Measurements from ENCODE around the gene SEMA6A.

Gene SEMA6A

DNA sequence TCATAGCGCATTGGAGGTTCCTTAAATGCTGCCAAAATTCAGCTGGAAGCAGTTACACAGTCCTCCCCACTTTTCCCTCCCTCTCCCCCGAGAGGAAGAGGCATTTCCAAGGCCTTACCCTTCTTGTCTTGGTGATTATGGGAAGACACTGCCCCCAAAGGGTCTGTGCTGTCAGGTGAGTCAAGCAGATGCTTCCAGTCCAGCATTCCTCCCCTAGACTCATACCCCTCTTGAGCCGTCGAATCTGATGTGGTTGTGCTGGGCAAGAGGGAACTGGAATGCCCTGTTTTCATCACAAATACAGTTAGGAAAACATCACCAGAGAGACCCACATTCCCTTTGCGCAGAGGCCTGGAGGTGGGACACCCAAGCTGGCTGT lies 107.2 kb downstream of the SEMA6A start:
- no peak for DNase-seq (ENCODE audit: low spot score)
- FAIRE-seq: no peak

DNA sequence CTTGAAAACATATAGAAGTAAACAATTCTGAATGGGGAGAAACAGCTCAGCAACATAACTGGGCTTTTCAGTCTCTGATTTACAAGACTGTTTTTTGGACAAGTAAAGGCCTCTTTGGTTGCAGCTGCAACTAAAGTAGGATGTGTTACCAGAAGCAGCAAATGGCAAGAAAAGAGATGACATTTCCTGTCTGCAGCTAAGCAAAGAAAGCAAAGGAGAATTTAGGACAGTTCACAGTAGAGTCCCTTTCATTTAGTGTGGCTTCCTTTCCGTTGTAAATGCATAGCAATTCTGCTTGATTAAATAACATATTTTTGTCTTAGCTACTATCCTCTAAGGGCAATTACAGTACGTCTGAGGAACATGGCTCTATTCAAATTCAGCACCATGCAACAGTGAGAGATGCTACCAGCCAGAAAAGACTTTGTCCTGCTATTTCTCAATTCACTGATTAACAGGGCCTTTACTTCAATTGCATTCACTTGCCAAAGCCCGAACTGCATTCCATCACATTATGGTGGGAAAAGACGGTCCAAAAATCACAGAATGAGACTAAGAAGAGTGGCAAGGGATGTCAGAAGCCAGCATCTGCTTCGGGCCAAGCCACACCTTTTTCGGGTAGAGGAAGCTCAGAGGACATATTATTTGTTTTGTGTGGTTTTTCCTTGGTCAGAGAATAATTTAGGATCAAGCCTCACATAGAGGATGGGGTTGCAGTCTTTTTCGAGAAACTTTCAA lies 107.7 kb downstream of the SEMA6A start:
- no peak for FAIRE-seq
- DNase-seq (ENCODE audit: low spot score): no peak

DNA sequence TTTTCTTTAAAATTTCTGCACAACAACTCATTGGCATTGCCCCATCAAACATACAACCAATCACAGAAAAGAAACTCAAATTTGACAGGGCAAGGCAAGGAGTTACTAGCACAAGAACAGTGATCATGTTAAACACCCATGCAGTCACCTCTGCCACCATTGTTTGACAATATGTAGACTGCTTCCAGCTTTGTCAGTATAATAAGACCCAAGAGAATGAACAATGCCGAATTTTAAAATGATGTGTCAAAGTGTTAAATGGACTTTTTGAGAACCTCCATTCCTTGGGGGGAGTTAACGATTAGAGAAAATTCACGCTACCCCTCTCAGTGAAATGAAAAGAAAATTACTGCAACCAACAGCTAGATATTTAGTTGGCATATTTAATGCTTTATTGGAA lies 109.2 kb downstream of the SEMA6A start:
- FAIRE-seq (no peak), DNase-seq (ENCODE audit: low spot score) (no peak)

DNA sequence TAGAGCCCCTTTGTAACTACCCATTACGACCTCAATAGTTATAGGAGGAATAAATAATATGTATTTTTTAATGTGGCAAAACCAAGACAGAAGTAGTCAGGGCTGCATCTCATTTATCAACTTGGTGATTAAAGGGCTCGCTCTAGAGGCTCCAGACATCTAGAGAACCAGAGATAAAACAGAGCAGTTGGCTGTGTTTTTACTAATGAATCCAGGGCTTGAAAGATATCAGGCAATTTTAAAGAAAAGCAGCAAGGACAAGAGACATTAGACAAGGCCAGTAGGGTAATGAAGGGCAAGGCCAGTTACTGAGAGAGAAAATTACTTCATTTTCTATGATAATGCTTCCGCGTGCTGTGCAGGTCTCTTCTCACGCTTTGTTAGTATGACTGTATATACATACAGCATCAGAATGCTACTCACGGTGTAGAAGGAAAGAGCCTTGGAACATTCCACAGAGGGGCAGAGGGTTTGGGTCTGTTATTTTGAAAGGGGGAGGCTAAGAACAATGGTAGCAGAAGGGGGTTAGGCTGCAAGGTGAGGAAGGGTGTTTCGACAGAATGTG lies 110.4 kb downstream of the SEMA6A start:
- DNase-seq (ENCODE audit: low spot score) (no peak), FAIRE-seq (no peak)

DNA sequence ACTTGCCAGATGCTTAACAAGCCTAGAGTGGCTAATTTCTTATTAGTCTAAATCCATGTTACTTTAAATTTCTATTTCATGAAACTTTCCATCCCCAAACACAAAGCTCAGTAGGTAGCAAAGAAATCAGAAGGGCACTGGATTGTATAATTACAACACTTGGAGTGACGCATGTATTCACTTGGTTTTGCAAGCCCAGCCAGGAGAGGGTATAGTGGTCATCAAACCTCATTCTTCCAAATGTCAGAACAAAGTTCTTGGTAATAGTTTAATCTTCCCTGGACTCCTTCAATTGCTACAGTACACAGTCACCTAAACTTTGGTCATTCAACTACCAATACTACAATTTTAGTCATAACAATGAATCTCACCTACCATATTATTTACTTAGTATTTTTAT lies 112.1 kb downstream of the SEMA6A start:
- FAIRE-seq: no peak
- DNase-seq (ENCODE audit: low spot score): no peak

DNA sequence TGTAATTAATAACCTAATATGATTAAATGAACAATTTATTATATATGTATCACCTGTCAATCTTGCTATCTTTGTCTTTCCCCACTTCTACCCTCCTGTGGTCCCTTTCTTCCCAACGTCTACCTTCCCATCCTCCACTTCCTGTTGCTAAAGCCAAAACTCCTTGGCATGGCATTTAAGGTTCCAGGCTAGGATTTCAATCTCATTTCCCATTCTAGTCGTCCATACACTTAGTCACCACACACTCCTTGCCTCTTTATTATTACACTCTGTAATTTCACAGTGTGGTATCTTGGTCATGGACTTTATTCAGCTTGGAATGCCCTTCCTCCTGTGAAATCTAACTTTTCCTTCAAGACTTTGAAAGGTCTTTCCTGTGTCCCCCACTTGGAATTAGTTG lies 115.3 kb downstream of the SEMA6A start:
- FAIRE-seq (no peak), DNase-seq (ENCODE audit: low spot score) (no peak)

DNA sequence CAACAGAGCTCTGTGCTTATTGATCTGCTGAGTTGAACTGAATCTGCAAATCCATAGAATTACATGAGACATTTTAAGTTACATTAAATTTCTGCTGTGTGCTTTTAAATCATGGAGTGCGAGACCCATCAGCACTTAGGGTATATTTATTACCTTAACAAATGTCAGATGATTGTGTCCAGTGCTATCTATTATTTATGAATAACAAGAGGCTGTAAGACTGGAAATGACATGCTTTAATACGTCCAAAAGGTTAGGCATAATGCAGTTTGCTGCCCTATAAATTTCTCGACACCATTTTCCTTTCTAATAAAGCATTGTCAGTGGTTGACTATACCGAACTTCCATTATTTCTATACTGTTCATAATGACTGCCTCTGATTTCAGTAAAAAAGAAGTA lies 117.6 kb downstream of the SEMA6A start:
- FAIRE-seq: no peak
- no peak for DNase-seq (ENCODE audit: low spot score)

DNA sequence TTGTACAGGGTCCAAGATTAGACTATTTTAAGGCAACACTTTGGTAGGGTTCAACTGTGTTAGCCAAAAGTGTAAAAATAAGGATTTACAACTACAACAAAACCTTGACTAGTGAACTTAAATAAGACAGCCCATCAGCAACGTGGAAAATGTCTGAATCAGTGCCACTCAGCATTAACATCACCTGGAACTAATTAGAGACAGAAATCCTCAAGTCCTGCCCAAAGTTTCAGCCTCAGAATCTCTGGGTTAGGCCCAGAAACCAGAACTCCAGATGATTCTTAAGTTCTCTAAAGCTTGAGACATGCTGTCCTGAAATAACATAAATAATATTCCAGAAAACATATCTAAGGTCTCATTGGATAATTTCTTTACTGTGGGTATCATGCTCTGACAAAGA lies 118.6 kb downstream of the SEMA6A start:
- FAIRE-seq (no peak), DNase-seq (ENCODE audit: low spot score) (no peak)

DNA sequence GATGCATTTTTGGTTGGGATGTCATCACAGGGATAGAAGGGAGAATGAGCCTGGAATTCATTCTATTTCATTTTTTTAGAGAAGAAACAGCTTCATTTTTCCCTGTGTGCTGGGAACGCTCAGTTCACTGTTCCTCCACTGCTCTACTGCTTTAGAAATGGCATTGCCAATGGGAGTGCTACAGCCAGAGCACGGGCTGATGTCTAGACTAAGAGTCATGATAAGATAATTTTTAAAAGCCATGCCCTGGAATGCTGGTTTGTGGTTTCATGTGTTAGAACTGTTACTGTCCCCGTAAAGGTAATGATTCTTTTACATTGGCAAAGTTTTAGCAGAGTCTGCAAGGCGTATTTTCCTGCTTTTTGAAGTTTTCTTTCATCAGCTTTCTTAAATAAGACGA lies 119.6 kb downstream of the SEMA6A start:
- FAIRE-seq (no peak), DNase-seq (ENCODE audit: low spot score) (peak; percentile 61)

DNA sequence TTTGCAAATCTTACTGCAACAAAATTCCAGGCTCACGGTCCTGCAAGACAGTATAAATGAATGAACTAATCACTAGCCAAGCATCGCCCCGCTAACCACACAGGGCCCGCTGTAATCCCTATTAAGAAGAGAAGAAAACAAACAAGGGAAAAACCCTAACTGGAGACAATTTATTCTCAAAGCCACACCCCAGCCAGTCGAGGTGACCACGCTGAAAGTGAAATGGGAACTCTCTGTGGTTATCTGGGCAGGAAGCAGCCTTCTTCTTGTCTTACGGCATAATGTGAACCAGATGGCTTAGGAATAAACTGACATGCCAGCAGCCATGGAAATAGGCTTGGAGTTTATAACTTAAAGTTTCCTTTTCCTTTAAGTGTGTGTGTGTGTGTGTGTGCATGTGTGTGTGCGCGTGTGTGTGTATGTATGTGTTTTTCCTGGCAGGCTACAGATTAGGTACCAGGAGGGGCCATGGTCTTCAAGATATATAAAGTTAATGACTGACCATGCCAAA lies 120.2 kb downstream of the SEMA6A start:
- no peak for FAIRE-seq
- DNase-seq (ENCODE audit: low spot score): peak; percentile 55

DNA sequence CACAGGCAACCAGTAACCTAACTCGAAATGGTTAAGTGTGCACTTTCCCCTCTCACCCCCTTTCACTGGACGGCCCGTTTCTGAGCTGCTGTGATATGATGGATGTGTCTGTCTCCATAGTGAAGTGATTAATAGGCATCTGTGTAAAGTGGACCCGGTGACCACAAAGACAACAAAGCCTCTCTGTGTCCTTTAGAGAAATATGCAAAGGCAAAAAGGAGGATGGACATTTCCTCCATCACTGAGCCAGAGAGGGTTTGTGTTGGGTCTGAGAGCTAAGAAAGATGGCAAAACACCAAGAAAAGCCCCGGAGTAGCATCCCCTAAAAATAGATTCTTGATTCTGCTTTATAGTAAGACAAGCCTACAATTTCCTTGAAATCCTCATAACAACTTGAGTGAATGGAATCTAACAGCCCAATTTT lies 120.6 kb downstream of the SEMA6A start:
- DNase-seq (ENCODE audit: low spot score) (peak; percentile 57), FAIRE-seq (no peak)

DNA sequence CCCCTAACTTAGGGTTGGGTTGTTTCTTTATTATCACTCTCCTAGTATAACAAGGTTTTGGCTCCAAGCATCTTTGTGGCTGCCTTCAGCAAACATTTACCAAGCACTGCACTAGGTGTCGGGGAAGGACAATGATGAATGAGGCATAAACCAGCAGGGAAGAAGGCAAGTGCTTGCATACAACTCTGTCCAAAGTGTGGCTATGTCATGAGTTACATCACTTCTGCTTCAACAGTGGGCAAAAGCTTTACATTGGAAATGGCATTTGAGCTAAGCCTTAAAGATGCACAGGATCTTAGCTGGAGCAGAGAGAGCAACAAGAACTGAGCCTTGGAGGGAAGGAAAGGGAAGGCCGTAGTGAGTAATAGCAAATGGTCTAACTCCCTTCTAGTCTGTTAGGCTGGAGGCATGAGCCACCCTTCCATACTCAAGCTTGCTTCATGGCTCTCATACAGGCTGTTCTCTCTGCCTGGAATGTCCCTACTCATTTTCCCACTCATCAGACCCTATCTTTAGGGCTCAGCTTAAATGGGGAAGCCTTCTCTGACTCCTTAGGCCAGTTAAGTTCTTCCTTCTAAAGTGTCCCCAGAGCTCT lies 121.8 kb downstream of the SEMA6A start:
- DNase-seq (ENCODE audit: low spot score) (no peak), FAIRE-seq (no peak)

DNA sequence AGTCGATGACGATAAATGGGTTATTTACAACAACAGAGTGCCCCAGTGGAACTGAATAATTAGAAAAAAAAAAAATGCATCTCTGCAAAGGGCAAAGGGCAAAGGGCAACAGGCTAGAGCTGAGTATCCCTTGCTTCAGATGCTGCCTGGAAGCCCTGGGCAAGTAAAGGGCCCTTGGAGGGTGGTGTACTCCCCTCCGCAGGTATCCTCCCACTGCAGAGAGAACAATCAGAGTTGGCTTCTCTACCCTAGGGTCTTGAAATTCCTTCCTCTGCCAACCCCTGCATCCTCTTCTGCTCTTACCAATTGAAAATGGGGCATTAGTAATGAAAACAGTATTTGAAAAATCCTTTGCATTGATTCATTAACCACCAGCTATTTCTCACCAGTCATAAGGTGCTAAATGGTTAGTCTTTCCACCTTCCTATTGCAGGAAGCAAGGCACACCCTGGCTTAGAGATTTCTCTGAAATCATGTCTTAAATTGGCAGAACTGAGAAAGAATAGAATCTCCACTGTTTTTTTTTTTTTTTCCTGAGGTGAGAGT lies 122.6 kb downstream of the SEMA6A start:
- DNase-seq (ENCODE audit: low spot score) (peak; percentile 32), FAIRE-seq (no peak)

DNA sequence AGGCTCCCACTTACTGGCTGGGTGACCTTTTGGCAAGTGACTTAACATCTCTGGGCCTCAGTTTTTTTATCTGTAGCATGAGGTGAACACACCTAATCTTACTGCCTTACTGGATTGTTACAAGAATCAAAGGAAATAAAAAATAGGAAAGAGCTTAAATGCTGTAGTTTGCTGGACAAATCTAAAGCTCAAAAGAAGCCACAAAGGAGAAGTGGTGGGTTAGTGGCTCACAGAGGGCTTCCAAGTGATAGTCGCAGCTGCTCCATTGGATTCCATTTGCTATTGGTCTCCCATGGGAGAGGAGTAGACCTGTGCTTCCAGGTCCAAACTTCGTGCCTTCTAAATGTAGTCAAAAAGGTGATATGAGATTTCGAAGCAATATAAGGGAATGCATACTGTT lies 123.6 kb downstream of the SEMA6A start:
- no peak for FAIRE-seq
- no peak for DNase-seq (ENCODE audit: low spot score)

DNA sequence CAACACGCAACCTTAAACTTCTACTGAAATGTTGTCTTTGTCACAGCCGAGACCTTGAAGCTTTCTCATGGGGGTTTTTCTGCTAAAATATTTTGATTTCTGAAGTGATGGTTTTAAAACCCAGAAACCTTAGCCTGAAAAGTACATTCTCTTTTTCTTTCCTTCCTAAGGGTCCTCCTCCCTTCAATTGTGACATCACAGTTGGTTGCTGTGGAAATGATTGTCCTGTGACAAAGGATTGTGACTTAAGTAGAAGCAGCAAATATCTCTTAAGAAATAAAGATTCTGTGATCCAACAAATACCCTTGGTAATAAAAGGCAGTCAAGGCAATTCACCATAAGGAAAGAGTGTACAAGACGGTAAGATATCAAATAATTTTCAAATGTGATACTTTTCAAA lies 125.2 kb downstream of the SEMA6A start:
- no peak for DNase-seq (ENCODE audit: low spot score)
- FAIRE-seq: no peak

DNA sequence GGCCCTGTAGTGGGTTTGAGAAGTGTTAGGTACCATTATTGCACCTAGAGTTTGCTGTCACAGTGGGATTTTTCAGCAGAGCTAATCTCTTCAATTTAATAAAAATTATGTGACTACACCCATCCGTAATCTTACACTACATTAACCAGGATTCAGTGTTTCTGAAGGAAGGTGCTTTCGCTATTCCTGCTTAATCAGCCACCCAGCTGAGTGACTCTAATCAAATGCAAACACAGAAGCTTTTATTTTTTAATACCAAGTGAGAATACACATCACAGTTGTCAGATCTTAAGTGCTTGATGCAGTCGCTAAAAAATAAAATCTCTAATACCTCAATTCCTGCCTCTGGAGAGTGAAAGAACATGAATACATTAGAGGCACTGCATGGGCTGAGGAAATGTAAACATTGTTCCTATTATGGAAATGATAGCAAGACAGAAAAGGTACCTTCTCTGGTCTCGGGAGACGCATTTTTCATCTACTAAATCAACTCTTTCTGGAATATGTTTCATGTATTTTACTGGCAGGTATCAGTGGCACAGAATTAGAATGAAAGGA lies 125.7 kb downstream of the SEMA6A start:
- DNase-seq (ENCODE audit: low spot score) (no peak), FAIRE-seq (no peak)

DNA sequence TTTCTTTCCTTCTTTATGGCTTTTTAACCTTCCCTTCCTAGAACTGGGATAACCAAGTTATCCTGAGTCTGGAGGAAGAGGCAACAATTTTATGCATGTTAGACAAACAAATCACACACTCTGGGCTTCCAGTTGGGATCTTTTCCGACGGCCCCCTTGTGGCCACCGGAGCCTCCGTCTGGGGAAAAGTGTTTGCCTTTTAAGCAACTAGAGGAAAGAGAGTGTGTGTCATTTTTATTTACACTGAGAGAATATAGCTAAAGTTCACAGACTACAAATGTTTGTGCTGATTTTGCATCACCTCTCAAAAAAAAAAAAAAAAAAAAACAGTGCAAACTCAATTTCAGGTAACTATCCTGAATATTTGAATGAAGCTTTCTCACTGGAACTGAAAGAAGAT lies 126.2 kb downstream of the SEMA6A start:
- DNase-seq (ENCODE audit: low spot score): no peak

DNA sequence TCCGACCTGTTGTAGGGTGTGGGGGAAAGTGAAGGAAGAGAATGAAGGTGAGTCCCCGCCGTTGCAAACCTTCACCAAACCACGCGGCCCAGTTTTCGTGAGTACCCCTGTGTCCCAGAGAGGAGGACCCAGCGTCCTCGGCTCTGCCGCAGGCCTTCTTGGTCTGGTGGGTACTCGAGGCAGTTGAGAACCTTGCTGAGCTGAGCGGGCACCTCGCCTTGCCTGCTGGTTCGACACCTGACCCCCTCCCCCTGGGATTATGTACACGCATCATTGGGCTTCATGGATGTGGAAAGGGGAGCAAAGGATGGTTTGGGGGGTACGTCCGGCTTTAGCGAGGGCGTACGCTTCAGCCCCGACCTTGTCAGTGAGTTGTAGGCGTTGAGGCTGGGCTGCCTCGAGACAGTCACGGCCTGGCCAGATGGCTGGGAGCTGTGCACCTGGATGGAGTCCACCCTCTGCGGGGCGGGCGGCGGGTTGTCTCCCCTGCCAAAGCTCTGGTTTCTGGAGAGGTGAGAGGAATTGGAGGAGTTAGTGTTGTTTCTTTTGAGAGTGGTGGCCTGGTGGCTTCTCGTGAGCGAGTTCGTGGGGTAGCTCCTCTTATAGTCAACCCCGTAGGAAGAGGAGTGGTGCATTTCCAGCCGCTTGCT lies 128.1 kb downstream of the SEMA6A start:
- FAIRE-seq: no peak
- DNase-seq (ENCODE audit: low spot score): no peak

More for the DNA sequence above, 126.2 kb downstream of the SEMA6A start:
- FAIRE-seq: no peak

DNA sequence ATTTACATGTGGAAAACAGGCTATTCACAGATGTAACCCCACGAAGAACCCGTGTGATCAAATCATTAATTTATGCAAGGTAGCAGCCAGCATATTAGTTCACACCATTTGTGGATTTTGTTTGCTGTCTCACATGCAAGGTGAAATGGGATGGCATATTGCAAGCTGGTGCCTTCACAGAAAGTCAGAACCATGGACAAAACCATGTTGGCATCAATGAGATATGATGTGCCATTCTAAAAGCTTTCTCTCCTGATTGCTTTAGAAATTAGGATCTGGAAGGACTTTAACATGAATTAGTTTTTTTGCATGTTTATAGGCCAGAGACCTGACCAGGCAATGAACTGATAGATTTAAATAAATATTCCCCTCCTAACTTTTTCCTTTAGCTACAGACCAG lies 129.3 kb downstream of the SEMA6A start:
- FAIRE-seq (no peak), DNase-seq (ENCODE audit: low spot score) (no peak)

DNA sequence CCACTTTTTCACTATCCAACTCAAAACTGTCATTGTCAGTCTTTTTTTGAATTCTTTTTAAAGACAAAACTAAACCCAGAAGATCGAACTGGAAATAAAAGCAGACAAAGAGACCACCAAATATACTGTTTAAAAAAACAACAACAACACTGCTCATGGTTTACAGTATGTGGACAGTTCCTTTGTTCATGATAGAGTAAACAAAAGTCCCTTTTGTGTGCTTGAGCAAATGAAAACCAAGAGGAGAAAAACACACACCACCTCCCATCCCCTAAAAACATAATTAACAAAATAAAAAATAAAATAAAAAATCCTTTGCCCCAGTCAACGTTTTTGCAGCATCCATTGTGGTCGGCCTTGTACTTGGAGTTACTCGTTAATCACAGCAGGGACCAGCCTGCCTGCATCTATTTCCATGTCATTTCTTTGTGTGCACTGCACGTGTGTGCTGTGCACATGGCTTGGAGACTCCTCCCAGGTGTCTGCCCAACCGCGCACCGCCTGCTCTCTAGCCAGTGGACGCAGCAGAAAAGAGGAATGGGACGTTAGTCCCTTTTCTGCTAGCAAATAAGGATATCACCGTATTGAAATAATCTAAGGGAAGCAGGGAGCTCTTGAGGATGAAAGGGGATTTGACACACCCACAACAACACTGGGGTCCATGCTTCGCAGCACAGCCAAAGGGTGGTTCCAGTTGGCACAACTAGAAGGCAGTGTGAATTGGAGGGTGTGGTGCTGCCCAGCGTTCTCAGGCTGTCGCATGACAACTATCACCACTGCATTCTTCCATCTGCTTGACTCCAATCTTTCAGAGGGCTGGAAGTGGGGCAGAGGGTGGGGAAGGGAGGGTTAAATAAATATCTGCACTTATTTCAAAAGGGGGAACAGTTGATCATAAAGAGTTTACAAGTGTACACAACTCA lies 130.0 kb downstream of the SEMA6A start:
- no peak for DNase-seq (ENCODE audit: low spot score)
- FAIRE-seq: no peak
